Measurements from ENCODE around the gene APLP2. TPM values are rescaled to one million over a fixed set of nuclear protein-coding genes. Genes with fewer than 3 reads are reported as not detected.

Gene APLP2
- total RNA-seq, 2 donors from 2014 or later, result 326 to 454 TPM

GRCh38 chr11:130055617-130056016 is 14.1 kb upstream of the APLP2 start:
- Histone ChIP-seq H3K36me3 (no peaks in the 10 kb centered on the region), H3K27me3 (no peaks in the 10 kb centered on the region), H3K4me3 (no peak overlapping the region), H3K9me3 (no peaks in the 10 kb centered on the region), H3K27ac (no peak overlapping the region), H3K4me1 (peaks cover 0 to 6% of the 10 kb centered on the region in 2 donors)
- no peak for DNase-seq (ENCODE audit: low spot score)
- TF ChIP-seq CTCF (IDR thresholded peaks at IDR 0.05), result no peak

- Histone ChIP-seq H3K27ac (no peak overlapping the region), H3K9me3 (no peaks in the 10 kb centered on the region), H3K4me1 (no peaks in the 10 kb centered on the region), H3K36me3 (no peaks in the 10 kb centered on the region), H3K4me3 (no peak overlapping the region), H3K27me3 (no peaks in the 10 kb centered on the region)
- TF ChIP-seq CTCF (IDR thresholded peaks at IDR 0.05), result no peak
- no peak for DNase-seq (ENCODE audit: low spot score)
Observed at GRCh38 chr11:130061017-130061416, 8.7 kb upstream of the APLP2 start.

- Histone ChIP-seq H3K27ac (no peak overlapping the region), H3K36me3 (no peaks in the 10 kb centered on the region), H3K4me3 (no peak overlapping the region), H3K4me1 (no peaks in the 10 kb centered on the region), H3K9me3 (no peaks in the 10 kb centered on the region), H3K27me3 (no peaks in the 10 kb centered on the region)
- DNase-seq (ENCODE audit: low spot score), result no peak
- no peak for TF ChIP-seq CTCF (IDR thresholded peaks at IDR 0.05)
Observed at GRCh38 chr11:130062026-130062425, 7.7 kb upstream of the APLP2 start.

- no peaks in the 10 kb centered on the region for H3K9me3 ChIP-seq
Observed at GRCh38 chr11:130063451-130063850, 6.2 kb upstream of the APLP2 start.

GRCh38 chr11:130064596-130064995 is 5.1 kb upstream of the APLP2 start:
- Histone ChIP-seq H3K4me1 (peaks cover 0 to 11% of the 10 kb centered on the region in 2 donors), H3K27me3 (no peaks in the 10 kb centered on the region), H3K27ac (no peak overlapping the region), H3K36me3 (no peaks in the 10 kb centered on the region), H3K9me3 (no peaks in the 10 kb centered on the region), H3K4me3 (no peak overlapping the region)
- no peak for TF ChIP-seq CTCF (IDR thresholded peaks at IDR 0.05)
- DNase-seq (ENCODE audit: low spot score), result no peak

More at GRCh38 chr11:130063451-130063850, 6.2 kb upstream of the APLP2 start:
- Histone ChIP-seq H3K27ac (no peak overlapping the region), H3K36me3 (no peaks in the 10 kb centered on the region), H3K4me1 (peaks cover 0 to 5% of the 10 kb centered on the region in 2 donors), H3K27me3 (no peaks in the 10 kb centered on the region), H3K4me3 (no peak overlapping the region)
- no peak for DNase-seq (ENCODE audit: low spot score)
- TF ChIP-seq CTCF (IDR thresholded peaks at IDR 0.05), result no peak

GRCh38 chr11:130066338-130066737 is 3.4 kb upstream of the APLP2 start:
- Histone ChIP-seq H3K4me1 (peaks cover 0 to 12% of the 10 kb centered on the region in 2 donors), H3K9me3 (no peaks in the 10 kb centered on the region), H3K27ac (peak overlapping the region in 1 of 2 donors; percentile 15), H3K36me3 (no peaks in the 10 kb centered on the region), H3K27me3 (no peaks in the 10 kb centered on the region), H3K4me3 (no peak overlapping the region)
- TF ChIP-seq CTCF (IDR thresholded peaks at IDR 0.05), result no peak
- DNase-seq (ENCODE audit: low spot score), result no peak

Data from right atrium auricular region (tissue), 2 donors.